MCF 10A (cell line): ENCODE measurements around the gene CDK2AP2. TPM values are rescaled to one million over a fixed set of nuclear protein-coding genes. Genes with fewer than 3 reads are reported as not detected.

ENCODE experiments used
- BruUV-seq: library from RNA; stranded (reverse); fragments of 400-500 nt; replicated peaks from 2 replicates; lab custom pipeline; 2021; lab: Mats Ljungman, UMichigan
- CTCF ChIA-PET: fragments of 300-600 bp; sonication (Branson Sonifier 250); formaldehyde crosslinking; extraction: SDS; loops from one replicate; lab custom pipeline; 2021; ENCODE audit warnings: antibody characterized with exemption, inconsistent platforms; lab: Yijun Ruan, JAX
- POLR2A ChIA-PET: fragments of 300-600, 350-650 bp; sonication (Branson Sonifier 250); formaldehyde crosslinking; extraction: SDS; loops from one replicate; lab custom pipeline; 2020; ENCODE audit warnings: antibody characterized with exemption, inconsistent platforms; lab: Yijun Ruan, JAX
- DNase-seq: peaks from one replicate; pipeline ENCODE4 v3.0.0-alpha.2; 2018; ENCODE audit not compliant: unreplicated experiment
- H3K27ac Mint-ChIP-seq: one replicate; pipeline ENCODE4 v1.8.0; 2022; ENCODE audit warnings: mild to moderate bottlenecking, low read depth, mixed read lengths; ENCODE audit not compliant: unreplicated experiment
- H3K27me3 Mint-ChIP-seq: one replicate; pipeline ENCODE4 v1.8.0; 2022; ENCODE audit warnings: mixed read lengths; ENCODE audit not compliant: insufficient read depth, unreplicated experiment
- H3K36me3 Mint-ChIP-seq: one replicate; pipeline ENCODE4 v1.8.0; 2022; ENCODE audit warnings: mild to moderate bottlenecking, moderate library complexity, mixed read lengths; ENCODE audit not compliant: insufficient read depth, unreplicated experiment
- H3K4me1 Mint-ChIP-seq: one replicate; pipeline ENCODE4 v1.8.0; 2022; ENCODE audit warnings: mixed read lengths; ENCODE audit not compliant: insufficient read depth, unreplicated experiment
- H3K4me3 Mint-ChIP-seq: one replicate; pipeline ENCODE4 v1.8.0; 2022; ENCODE audit warnings: mild to moderate bottlenecking, moderate library complexity, mixed read lengths; ENCODE audit not compliant: unreplicated experiment
- H3K9me3 Mint-ChIP-seq: one replicate; pipeline ENCODE4 v1.8.0; 2022; ENCODE audit warnings: mixed read lengths; ENCODE audit not compliant: unreplicated experiment
- intact Hi-C: fragments of 100-400 bp; cut with micrococcal nuclease; formaldehyde crosslinking; loops from 2 replicates; pipeline ENCODE4 v1.14.1; 2022
- total RNA-seq: library from RNA; stranded (reverse); gene quantifications from 2 replicates; pipeline ENCODE4 v1.2.3, GENCODE V29; 2022
- TF ChIP-seq, protein P1 (sequence below): fragments of 200-600 bp; IDR thresholded peaks from one replicate; pipeline ENCODE4 v1.8.0; 2022; ENCODE audit warnings: antibody characterized with exemption, mild to moderate bottlenecking; ENCODE audit not compliant: unreplicated experiment

Gene CDK2AP2
- total RNA-seq, 1 experiment from 2014 or later: 93.7 TPM

GRCh38 chr11:67504005-67504949, 3.7 kb downstream of the CDK2AP2 start:
- Mint-ChIP-seq H3K27ac (peak overlapping the region; percentile 63), H3K4me3 (peak overlapping the region; percentile 92), H3K4me1 (peaks cover 26% of the 10 kb centered on the region), H3K36me3 (peaks cover 26% of the 10 kb centered on the region), H3K9me3 (no peaks in the 10 kb centered on the region), H3K27me3 (no peaks in the 10 kb centered on the region)
- ChIA-PET CTCF (interaction anchor here (1.0 kb wide), 1 partner anchor 26 kb away, joined by 5 read pairs; no protein-coding TSS in a partner anchor), POLR2A (interaction anchor here (1.2 to 2.3 kb wide), 6 partner anchors 21 to 103 kb away, joined by 3 to 22 read pairs (median 8); partner anchors contain the start of genes AIP, GSTP1, PPP1CA and RPS6KB2)
- DNase-seq: peak; percentile 22
- intact Hi-C loops: no loop called here
- no TSS peak for BruUV-seq
- TF ChIP-seq, protein P1, sequence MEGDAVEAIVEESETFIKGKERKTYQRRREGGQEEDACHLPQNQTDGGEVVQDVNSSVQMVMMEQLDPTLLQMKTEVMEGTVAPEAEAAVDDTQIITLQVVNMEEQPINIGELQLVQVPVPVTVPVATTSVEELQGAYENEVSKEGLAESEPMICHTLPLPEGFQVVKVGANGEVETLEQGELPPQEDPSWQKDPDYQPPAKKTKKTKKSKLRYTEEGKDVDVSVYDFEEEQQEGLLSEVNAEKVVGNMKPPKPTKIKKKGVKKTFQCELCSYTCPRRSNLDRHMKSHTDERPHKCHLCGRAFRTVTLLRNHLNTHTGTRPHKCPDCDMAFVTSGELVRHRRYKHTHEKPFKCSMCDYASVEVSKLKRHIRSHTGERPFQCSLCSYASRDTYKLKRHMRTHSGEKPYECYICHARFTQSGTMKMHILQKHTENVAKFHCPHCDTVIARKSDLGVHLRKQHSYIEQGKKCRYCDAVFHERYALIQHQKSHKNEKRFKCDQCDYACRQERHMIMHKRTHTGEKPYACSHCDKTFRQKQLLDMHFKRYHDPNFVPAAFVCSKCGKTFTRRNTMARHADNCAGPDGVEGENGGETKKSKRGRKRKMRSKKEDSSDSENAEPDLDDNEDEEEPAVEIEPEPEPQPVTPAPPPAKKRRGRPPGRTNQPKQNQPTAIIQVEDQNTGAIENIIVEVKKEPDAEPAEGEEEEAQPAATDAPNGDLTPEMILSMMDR: no peak

- ChIA-PET POLR2A (interaction anchor here (2.3 kb wide), 1 partner anchor 20 kb away, joined by 11 read pairs; the partner anchor contains the start of gene AIP), CTCF (no interaction called here)
- peaks cover 26% of the 10 kb centered on the region for H3K36me3 Mint-ChIP-seq
- TF ChIP-seq, protein P1: no peak
- DNase-seq: no peak
- no peak overlapping the region for H3K27ac Mint-ChIP-seq
- no TSS peak for BruUV-seq
- peaks cover 21% of the 10 kb centered on the region for H3K4me1 Mint-ChIP-seq
- intact Hi-C loops: no loop called here
- peak overlapping the region; percentile 92 for H3K4me3 Mint-ChIP-seq
- H3K9me3 Mint-ChIP-seq: no peaks in the 10 kb centered on the region
- no peaks in the 10 kb centered on the region for H3K27me3 Mint-ChIP-seq
Measured at GRCh38 chr11:67503119-67504004, 4.6 kb downstream of the CDK2AP2 start.

GRCh38 chr11:67502328-67502979, 5.5 kb downstream of the CDK2AP2 start:
- H3K36me3 Mint-ChIP-seq: peaks cover 26% of the 10 kb centered on the region
- H3K4me1 Mint-ChIP-seq: peaks cover 21% of the 10 kb centered on the region
- H3K9me3 Mint-ChIP-seq: no peaks in the 10 kb centered on the region
- CTCF ChIA-PET: interaction anchor here (0.5 to 0.6 kb wide), 2 partner anchors 53 to 73 kb away, joined by 3 read pairs; no protein-coding TSS in a partner anchor
- DNase-seq: no peak
- intact Hi-C loops: no loop called here
- TF ChIP-seq, protein P1: no peak
- no peak overlapping the region for H3K27ac Mint-ChIP-seq
- no peaks in the 10 kb centered on the region for H3K27me3 Mint-ChIP-seq
- BruUV-seq: no TSS peak
- peak overlapping the region; percentile 56 for H3K4me3 Mint-ChIP-seq
- POLR2A ChIA-PET: no interaction called here
